NCI-H2171 (cell line): Measurements from ENCODE around the gene HIF1A.
"Not testable (repeated sequence)": the region's sequence is repeated elsewhere in the genome, so short reads cannot be mapped to it uniquely, and the experiment has no call there.

Experiments used
- DNase-seq: peaks from one replicate; lab custom pipeline; 2025; lab: John Stamatoyannopoulos, UW

The HIF1A gene

GRCh38 chr14:61708693-61709092 is 13.4 kb downstream of the HIF1A start:
- DNase-seq = not testable (repeated sequence)

GRCh38 chr14:61710853-61711817 is 15.8 kb downstream of the HIF1A start:
- no peak for DNase-seq

- DNase-seq = no peak
Observed at GRCh38 chr14:61712137-61712536, 16.8 kb downstream of the HIF1A start.

GRCh38 chr14:61713724-61714437 is 18.6 kb downstream of the HIF1A start:
- DNase-seq = no peak

GRCh38 chr14:61716956-61717355 is 21.6 kb downstream of the HIF1A start:
- DNase-seq = no peak

- DNase-seq = no peak
Observed at GRCh38 chr14:61718039-61718438, 22.7 kb downstream of the HIF1A start.

- DNase-seq = no peak
Observed at GRCh38 chr14:61719344-61720293, 24.3 kb downstream of the HIF1A start.

- no peak for DNase-seq
Observed at GRCh38 chr14:61720294-61720661, 25.0 kb downstream of the HIF1A start.

- DNase-seq = no peak
Observed at GRCh38 chr14:61720741-61721140, 25.4 kb downstream of the HIF1A start.

GRCh38 chr14:61724133-61724532 is 28.8 kb downstream of the HIF1A start:
- DNase-seq = no peak

- DNase-seq = no peak
Observed at GRCh38 chr14:61726778-61727658, 31.7 kb downstream of the HIF1A start.

- DNase-seq = no peak
Observed at GRCh38 chr14:61730756-61731373, 35.6 kb downstream of the HIF1A start.

GRCh38 chr14:61733972-61734371 is 38.7 kb downstream of the HIF1A start:
- DNase-seq = no peak

- DNase-seq = no peak
Observed at GRCh38 chr14:61736751-61737150, 41.4 kb downstream of the HIF1A start.

GRCh38 chr14:61737915-61738314 is 42.6 kb downstream of the HIF1A start:
- DNase-seq = no peak

GRCh38 chr14:61739133-61739532 is 43.8 kb downstream of the HIF1A start:
- DNase-seq = no peak

GRCh38 chr14:61742371-61742770 is 47.1 kb downstream of the HIF1A start:
- no peak for DNase-seq

GRCh38 chr14:61744238-61744637 is 48.9 kb downstream of the HIF1A start:
- DNase-seq = no peak

- DNase-seq = not testable (repeated sequence)
Observed at GRCh38 chr14:61746346-61746745, 51.0 kb downstream of the HIF1A start.

GRCh38 chr14:61746881-61747280 is 51.6 kb downstream of the HIF1A start:
- DNase-seq = no peak

GRCh38 chr14:61747342-61747741 is 52.0 kb downstream of the HIF1A start:
- no peak for DNase-seq
